Gastrocnemius medialis (tissue), 4 donors: ENCODE data around the gene MCEMP1.

Experiments used
- POLR2A ChIP-seq, 2 donors: fragments of 450-650 bp; IDR thresholded peaks; one replicate each; pipeline ENCODE4 v1.6.1; 2017; ENCODE audit warnings: antibody characterized with exemption in 2 of 2, mild to moderate bottlenecking in 2 of 2, moderate library complexity in 2 of 2
- TF ChIP-seq, protein P1 (sequence below), 5 experiments: fragments of 450-650 bp in 3 of 5; fragments of 200-600 bp in 2 of 5; sonication (generic) in 2 of 5; IDR thresholded peaks in 4 of 5; conservative IDR thresholded peaks in 1 of 5; 1 replicate in 4 of 5; 2 replicates in 1 of 5; pipeline ENCODE4 v1.5.1; 2016 to 2019; ENCODE audit warnings: antibody characterized with exemption in 5 of 5, mild to moderate bottlenecking in 3 of 5, moderate library complexity in 3 of 5

DNA sequence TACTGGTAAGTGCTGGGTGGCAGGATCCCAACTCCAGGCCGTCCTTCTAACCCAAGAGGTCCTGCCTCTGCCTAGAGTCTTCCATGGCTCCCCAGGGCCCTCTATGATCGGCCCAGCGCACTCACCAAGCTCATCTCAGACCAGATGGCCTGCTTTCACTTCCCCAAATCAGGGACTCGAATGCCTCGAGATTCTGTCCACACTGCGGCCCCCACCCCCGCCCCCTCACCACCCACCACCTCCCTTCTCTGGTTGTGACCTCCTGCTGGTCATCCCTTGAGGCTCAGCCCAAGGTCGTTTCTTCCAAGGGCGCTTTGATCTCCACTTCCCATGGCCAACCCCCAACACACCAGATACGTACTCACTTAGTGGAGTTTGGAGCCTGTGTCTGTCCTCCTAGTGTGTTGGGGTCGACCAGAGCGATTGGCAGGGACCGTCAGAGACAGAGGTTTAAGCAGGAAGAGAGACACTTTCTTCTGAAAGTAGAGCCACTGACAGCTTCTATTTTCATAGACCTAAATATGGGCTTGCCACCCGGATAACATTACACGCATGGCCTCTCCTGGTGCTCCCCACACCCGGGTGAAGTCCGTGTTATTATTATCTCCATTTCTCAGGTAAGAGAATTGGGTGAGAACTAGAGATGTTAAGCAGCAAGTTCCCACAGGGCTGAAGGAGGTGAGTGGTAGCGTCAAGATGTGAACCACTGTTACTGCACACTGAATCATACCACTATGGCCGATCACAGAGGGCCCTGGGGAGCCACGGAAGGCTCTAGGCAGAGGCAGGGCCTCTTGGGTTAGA lies 25.0 kb downstream of the MCEMP1 start, which contains the start of gene FCER2:
- TF ChIP-seq, protein P1, sequence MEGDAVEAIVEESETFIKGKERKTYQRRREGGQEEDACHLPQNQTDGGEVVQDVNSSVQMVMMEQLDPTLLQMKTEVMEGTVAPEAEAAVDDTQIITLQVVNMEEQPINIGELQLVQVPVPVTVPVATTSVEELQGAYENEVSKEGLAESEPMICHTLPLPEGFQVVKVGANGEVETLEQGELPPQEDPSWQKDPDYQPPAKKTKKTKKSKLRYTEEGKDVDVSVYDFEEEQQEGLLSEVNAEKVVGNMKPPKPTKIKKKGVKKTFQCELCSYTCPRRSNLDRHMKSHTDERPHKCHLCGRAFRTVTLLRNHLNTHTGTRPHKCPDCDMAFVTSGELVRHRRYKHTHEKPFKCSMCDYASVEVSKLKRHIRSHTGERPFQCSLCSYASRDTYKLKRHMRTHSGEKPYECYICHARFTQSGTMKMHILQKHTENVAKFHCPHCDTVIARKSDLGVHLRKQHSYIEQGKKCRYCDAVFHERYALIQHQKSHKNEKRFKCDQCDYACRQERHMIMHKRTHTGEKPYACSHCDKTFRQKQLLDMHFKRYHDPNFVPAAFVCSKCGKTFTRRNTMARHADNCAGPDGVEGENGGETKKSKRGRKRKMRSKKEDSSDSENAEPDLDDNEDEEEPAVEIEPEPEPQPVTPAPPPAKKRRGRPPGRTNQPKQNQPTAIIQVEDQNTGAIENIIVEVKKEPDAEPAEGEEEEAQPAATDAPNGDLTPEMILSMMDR (IDR thresholded peaks at IDR 0.05 in 4 of 5, conservative IDR thresholded peaks at IDR 0.05 in 1 of 5) = no peak
- TF ChIP-seq POLR2A (IDR thresholded peaks at IDR 0.05) = no peak
